Cardiac fibroblast (primary cell): ENCODE data around the gene PHF21A.
A peak's percentile ranks its signal among the peaks of the same experiment; 100 is the strongest.

ENCODE experiments used
- DNase-seq, 2 donors: peaks; one replicate each; pipeline versions ENCODE4 v3.0.0 to v3.0.0-alpha.2; 2010; ENCODE audit warnings: low read depth in 2 of 2
- H3K4me3 ChIP-seq, 2 donors: replicated peaks in 1 of 2; 1 replicate in 1 of 2; 2 replicates in 1 of 2; pipeline ENCODE4 v1.5.1; 2011; ENCODE audit warnings: low read depth in 2 of 2, low read length in 2 of 2, mild to moderate bottlenecking in 2 of 2, moderate library complexity in 1 of 2
- CTCF ChIP-seq: IDR thresholded peaks from one replicate; pipeline ENCODE4 v1.5.1; 2011; ENCODE audit warnings: low read depth, mild to moderate bottlenecking, low read length, inconsistent platforms

PHF21A gene

DNA sequence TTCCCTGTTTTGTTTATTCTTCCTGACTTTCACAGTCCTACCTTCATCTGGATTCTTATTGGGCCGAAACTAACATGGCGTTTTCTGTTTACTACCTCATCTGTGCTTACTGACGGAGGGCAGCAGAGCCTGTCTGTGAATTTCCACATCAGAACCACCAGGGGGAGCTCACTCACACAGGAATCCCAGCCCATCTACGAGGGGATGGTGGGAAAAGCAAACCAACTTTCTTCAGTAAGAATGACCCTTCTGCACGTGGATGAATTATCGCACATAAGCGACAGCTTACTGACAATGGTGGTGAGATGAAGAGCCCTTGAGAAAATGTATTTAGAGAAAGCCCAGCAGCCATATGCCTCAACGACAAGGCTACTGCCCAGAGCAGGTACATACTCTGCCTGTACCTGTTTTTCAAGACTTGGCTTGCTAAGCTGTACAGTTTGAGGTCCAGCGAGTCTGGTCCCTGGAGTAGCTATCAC, 156.3 kb downstream of the PHF21A start:
- peak; percentile 86 to 89 for DNase-seq
- TF ChIP-seq CTCF, result peak; percentile 90
- H3K4me3 ChIP-seq, result no peak overlapping the region

GRCh38 chr11:45961751-45962240, 159.5 kb downstream of the PHF21A start:
- DNase-seq, result no peak
- H3K4me3 ChIP-seq, result no peak overlapping the region
- no peak for TF ChIP-seq CTCF

GRCh38 chr11:45960387-45961095, 160.7 kb downstream of the PHF21A start:
- no peak for TF ChIP-seq CTCF
- H3K4me3 ChIP-seq, result no peak overlapping the region
- peak in 1 of 2 donors; percentile 27 for DNase-seq

DNA sequence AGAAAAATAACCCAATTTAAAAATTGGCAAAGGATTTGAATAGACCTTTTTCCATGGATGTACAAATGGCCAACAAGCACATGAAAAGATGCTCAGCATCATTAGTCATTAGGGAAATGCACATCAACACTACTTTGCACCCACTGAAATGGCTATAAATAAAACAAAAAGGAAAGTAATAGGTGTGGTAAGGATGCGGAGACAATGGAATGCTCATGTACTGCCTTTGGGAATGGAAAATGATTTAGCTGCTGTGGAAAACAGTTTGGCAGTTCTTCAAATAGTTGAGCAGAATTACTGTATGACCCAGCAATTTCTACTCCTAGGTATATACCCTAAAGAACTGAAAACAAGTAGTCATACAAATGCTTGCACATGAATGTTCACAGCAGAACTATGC, 161.4 kb downstream of the PHF21A start:
- no peak overlapping the region for H3K4me3 ChIP-seq
- peak; percentile 13 to 42 for DNase-seq
- TF ChIP-seq CTCF, result no peak

DNA sequence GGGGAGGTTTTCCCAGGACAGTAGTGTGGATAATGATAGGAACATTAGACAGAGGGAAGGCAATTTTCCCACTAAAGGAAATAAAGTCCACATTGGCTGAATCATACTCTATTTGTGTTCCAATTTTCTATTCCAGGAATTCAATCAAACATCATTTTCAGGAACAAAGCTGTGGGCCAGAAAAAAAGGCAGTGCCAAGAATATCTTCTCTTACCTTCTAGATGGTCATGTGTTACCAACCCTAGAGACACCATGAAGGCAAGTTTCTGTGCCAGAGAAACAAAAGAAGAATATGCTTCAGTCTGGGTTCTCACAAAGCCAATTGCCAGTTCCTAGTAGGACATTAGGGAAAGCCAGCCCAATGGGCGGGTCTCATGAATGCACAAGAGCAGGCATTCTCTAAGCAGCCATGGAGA, 171.3 kb downstream of the PHF21A start:
- no peak for TF ChIP-seq CTCF
- peak in 1 of 2 donors; percentile 12 for DNase-seq
- H3K4me3 ChIP-seq, result no peak overlapping the region

- no peak overlapping the region for H3K4me3 ChIP-seq
- no peak for TF ChIP-seq CTCF
- DNase-seq, result no peak
Measured at GRCh38 chr11:45948356-45948755, 172.9 kb downstream of the PHF21A start.
